Measurements from ENCODE around the gene NMBR.
A peak's percentile ranks its signal among the peaks of the same experiment; 100 is the strongest.
"Not testable (repeated sequence)": the region's sequence is repeated elsewhere in the genome, so short reads cannot be mapped to it uniquely, and the experiment has no call there.

The NMBR gene

DNA sequence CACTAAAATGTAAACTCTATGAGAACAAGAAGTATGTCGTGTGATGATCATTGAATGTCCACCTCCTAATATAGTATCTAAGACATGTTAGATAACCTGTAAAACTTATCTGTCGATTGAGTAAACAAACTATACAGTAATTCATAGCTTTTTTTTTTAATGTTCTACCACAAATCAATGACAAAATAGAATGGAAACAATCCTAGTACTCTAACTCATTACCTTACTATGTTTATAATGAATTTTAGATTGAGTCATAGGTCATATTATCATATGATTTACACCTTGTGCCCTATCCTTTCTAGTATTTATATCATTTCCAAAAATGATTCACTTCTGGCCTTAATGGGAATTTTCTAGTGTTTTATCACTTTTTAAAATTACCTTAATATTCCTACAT lies 6.3 kb upstream of the NMBR start:
- DNase-seq: no peak

DNA sequence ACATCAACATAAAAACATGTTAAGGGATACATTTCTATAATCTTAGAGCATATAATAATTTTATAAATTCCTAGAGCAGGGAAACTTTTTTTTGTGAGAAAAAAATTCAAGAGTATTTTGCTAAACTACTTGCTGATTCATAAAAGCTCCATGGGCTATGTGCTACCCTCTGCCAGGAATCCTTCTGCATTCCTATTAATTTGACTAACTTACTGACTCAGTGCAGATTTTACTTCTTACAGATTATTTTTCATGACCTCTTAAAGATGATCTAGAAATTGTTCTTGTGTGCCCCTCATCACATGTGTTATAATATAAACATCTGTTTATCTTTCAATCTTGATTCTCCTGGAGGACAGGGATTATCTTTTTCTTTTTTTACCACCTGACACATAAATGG lies 5.8 kb upstream of the NMBR start:
- DNase-seq: peak; percentile 14

DNA sequence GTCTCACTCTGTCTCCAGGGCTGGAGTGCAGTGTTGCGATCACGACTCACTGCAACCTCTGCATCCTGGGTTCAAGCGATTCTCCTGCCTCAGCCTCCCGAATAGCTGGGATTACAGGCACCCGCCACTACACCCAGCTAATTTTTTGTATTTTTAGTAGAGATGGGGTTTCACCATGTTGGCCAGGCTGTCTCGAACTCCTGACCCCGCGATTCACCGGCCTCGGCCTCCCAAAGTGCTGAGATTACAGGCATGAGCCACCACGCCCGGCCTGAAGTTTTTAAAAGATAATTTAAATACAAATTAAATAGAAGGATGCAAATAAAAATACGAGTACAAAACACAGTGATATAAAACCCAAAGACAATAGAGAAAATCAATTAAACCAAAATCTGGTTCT lies 5.4 kb downstream of the NMBR start:
- not testable (repeated sequence) for DNase-seq

DNA sequence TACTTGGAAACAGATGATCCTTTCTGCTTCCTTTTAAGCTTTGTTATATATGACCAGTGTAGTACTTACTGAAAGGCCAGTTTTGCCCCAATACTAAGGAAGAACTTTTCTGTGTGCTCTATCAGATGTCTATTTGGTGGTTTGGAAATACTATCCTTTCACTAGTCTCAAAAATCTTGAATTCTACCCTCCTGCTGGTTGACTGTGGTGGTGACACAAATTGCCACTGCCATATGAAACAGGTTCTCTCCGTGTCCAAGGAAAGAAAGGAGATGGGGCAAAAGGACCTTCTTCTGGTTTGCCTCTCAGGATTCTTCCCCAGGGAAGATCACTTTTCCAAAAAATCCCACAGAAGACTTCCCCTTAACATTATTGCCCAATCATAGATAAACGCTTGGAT lies 8.0 kb downstream of the NMBR start:
- no peak for DNase-seq

DNA sequence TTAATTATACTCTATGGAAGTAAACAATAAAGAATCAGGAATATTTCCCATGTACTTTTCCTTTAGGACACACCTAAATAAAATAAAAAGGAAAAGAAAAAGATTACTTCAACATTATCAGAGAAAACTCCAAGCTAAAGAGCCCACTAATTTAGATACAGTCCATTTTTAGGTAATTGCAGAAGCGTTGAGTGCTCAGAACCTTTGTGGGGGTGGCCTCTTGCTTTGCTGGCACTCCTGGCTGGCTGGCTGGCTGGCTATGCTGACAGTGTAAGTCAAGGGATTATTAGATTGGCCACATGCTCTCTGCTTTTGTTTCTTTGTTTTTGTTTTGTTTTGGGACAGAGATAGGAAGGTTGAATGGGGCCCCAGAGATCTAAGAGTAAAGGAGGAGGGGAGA lies 14.3 kb downstream of the NMBR start, which contains the start of gene GJE1:
GJE1 (plus strand) TSS at position 301 of the 400 bp plus-strand sequence. CDS start 234 bp downstream, outside the sequence.
- no peak for DNase-seq

DNA sequence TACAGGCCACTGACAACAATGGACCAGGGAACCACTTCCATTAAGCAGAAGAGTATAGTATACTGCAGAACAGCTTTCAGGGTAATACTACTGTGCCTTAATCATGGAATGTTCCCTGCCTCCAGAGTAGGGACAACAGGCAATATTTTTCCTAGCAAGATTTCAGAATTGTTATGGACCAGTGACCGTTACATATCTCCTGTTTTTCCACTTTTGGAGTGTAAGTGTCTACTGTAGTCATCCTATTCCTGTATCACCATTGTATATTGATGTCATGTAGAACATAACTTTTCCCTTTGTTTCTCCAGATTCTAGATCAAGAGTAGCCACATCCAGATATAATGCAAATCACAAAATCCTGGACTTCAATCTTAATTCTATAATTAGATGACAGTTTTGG lies 16.1 kb downstream of the NMBR start:
- DNase-seq: no peak

DNA sequence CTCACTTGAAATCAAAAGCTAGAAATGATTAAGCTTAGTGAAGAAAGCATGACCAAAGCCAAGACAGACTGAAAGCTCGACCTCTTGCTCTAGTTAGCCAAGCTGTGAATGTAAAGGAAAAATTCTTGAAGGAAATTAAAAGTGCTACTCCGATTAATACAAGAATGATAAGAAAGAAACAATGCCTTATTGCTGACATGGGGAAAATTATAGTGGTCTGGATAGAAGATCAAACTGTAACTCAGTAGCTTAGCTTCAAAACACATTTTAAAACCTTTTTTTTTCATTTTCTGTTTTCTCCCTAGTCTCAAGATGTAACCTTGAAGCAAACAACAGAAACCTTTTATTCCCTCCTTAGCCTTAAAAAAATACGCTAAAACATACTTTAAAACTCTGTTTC lies 25.6 kb downstream of the NMBR start:
- DNase-seq: no peak

DNA sequence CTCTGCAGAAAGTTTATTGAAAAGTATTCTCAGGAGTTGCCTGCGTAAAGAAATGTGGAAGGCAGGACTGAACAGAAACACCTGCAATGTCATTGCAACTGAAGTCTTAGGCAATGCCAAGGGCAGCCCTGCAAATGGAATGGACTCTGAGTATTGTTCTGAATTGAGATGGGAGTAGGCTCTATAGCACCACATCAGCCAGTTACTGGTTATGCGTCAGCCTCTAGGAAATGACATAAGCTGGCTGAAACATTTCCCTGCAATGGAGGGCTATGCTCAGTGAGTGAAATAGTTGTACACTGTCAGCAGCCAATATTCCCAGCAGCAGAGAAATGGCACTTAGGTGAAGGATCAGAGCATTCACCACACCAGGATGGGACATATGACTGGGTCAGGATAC lies 28.0 kb downstream of the NMBR start:
- no peak for DNase-seq

DNA sequence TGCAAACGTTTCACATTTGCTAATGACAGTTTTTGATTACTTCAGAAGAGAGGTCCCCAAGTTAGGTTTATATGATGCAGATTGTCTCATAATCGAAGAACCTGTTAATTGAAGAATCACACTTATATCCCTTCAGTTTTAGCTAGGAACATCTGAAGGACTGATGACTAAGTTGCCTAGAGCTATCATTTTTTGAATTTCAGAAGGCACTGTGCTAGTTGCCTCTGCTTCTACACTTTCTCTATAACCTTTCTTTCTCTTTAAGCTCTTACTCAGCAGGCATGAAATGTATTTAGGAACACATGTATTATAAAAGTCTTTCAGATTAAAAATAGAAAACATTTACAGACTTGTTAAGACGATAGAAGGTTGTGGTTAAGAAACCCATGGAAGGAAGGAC lies 28.6 kb downstream of the NMBR start:
- DNase-seq: no peak

DNA sequence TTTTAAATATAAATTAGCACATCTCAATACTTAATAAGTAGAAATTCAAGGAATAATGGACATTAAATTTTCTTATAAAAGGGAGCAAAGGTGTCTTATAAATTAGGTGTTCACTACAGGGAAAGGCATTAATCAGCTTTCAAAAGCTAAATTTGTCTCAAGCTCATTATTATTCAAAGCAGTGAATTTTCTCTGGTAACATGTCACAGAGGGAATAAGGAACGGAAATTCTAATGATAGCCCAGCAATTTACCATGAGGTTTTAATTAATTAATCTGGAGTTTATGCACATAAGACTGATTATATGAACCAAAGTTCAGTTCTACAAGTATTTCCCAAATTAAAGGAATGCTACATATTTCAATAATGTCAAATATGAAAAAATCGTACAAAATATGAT lies 29.6 kb downstream of the NMBR start:
- no peak for DNase-seq

DNA sequence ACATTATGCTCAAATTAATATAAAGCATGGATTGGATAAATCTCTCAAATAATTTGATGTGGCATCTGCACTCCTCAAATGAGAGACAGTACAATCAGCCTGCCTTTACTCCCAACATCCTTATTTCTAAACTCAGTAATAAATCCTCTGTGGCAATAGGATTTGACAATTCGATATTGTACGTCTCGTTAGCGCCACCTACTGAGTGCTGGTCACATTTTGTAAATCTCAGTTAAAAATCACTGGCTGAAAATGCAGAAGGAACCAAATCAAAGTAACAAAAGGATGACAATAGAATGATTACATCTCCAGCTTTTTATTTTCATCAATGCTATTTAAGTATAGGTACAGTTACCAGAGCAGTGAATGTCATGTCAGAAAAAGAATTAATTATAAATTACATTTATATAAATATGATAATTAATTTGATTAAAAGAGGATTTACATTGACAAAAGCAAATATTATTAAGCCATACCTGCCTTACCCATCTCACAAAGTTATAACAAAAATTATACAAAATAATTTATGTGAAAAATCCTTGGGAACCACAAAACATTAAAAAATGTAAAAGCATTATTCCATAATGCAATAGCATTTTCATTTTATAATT lies 34.4 kb downstream of the NMBR start:
- DNase-seq: peak; percentile 80

DNA sequence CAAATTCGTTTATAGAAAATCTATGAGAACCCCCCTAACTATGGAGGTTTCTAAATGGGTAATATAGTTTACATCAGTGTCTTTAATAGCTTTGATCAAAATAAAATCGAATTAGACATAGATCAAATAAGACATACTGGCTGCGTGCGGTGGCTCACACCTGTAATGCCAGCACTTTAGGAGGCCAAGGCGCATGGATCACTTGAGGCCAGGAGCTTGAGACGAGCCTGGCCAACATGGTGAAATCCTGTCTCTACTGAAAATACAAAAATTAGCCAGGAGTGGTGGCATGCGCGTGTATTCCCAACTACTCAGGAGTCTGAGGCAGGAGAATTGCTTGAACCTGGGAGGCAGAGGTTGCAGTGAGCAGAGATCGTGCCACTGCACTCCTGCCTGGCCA lies 36.1 kb downstream of the NMBR start:
- not testable (repeated sequence) for DNase-seq

DNA sequence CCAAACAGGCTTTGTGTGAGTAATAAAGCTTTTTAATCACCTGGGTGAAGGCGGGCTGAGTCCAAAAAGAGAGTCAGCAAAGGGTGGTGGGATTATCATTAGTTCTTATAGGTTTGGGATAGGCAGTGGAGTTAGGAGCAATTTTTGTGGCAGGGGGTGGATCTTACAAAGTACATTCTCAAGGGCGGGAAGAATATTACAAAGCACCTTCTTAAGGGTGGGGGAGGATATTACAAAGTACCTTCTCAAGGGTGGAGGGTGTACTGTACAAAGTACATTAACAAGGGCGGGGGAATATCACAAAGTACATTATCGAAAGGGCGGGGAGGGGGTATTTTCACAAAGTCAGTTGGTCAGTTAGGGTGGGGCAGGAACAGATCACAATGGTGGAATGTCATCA lies 42.1 kb downstream of the NMBR start:
- DNase-seq: not testable (repeated sequence)

DNA sequence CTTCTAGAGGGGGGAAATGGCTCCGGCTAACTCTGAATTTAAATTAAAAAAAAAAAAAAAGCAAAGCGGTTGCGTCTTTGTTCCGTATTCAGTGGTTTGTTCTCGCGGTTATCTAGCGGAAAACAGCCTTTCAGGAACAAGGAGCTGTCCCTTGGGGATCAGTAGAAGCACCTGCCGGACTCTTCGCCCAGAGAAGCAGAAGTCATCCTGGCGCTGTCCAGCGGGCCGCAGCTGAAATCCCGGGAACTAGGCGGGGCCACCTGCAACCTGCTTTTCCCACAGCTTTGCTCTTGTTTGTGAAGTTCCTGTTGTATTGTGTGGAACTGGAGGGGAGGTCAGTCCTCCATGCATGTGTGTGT lies 58.1 kb downstream of the NMBR start:
- peak; percentile 49 for DNase-seq

DNA sequence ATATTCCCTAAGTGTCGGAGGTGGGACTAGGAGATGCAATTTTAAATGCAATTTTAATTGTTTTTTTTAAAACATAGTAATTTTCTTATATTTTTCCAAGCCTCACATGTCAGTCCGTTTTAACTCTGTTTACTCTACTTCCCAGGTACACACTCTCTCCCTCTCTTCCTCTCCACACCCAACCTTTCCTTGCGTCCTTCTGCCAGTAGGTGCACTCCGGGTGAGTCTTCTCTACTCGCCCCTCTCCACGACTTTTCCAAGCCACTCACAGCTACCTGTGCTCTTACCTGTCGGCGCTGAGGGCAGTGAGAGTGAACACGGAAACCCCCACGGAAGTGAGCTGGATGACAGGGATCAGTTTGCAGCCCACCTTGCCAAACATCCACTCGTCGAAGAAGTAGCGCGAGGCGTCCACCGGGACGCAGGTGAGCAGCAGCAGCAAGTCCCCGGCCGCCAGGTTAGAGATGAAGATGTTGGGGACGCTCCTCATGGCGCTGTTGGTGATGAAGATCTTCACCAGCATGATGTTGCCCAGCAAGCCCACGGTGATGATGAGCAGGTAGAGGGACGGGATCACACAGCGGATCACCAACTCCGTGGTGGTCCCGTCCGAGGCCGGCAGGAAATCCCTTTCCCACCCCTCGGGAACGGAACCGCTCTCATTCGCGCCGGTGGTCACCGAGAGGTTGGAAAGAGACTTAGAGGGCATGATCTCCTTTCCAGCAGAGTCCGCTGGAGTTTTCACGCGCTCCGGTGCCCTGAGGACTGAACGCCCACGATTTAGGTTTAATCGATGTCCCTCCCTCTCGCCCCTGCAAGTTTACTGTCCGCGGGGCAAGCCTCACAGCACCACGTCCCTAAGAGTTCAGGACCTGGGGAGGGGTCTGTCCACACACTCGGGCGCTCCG lies 58.7 kb downstream of the NMBR start:
- DNase-seq: peak; percentile 70

DNA sequence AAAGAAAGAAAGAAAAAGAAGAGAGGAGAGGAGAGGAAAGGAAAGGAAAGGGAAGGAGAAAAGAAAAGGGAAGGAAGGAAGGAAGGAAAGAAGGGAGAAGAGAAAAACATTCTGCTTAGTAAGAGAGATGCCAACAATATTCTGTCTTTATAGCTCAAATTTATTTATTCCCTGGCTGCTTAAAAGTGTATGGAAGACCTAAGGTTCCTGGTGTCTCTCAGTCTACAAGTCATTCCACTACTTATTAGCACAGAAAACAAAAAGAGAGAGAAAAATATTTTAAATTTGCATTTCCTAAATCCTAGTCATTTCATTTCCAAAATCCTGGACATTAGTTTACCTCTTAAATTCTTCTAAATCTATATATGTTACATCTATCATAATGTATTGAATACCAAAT lies 67.8 kb downstream of the NMBR start:
- no peak for DNase-seq

DNA sequence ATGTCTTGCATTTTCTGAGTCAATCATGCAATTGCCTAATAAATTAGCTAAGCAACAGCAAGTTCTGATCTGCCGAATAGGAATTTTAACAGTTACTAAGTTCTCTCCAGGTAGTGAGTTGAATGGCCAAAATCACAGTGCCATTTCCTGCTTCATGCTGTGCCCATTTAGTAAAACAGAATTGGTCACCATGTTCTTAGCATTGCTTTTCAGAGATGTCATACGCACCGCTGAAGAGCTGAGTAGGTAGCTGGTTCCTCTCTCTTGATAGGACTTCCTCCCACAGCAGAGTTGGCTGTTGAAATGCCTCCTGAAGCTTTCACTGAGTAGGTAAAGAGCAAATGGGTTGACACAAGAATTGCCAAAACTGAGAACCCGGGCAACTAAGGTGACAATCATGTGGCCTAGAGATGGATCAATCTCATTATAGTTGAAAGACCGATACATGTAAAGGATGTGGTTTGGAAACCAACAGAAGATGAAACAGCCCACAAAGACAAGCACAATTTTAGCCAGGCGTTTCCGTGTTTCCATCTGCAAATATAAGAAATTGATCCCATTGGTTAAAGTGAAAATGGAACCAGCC lies 71.3 kb downstream of the NMBR start:
- DNase-seq: no peak

DNA sequence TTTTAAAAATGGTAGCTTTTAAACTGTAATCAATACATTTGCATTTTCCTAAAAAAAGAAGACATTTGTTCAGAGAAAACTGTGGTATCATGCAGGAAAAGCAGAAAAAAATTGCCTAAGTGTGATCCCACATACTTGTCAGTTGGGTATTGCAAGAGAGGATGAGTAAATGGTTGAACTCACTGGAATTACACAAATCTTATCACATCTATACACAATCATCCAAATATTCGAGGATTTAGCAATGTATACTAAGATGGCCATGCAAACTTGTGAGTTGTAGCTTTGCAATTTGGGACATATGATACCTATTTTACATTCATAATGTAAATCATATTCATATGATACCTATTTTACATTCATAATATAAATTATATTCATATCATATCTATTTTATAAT lies 72.4 kb downstream of the NMBR start:
- no peak for DNase-seq

DNA sequence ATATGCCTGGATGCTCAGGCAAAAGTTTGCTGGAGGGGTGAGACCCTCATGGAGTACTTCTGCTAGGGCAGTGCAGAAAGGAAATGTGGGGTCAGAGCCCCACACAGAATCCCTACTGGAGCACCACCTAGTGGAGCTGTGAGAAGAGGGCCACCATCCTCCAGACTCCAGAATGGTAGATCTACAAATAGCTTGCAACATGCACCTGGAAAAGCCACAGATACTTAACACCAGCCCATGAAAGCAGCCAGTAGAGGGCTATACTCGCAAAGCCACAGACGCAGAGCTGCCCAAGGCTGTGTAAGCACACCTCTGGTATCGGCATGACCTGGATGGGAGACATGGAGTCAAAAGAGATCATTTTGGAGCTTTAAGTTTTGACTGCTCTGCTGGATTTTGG lies 74.9 kb downstream of the NMBR start:
- no peak for DNase-seq

DNA sequence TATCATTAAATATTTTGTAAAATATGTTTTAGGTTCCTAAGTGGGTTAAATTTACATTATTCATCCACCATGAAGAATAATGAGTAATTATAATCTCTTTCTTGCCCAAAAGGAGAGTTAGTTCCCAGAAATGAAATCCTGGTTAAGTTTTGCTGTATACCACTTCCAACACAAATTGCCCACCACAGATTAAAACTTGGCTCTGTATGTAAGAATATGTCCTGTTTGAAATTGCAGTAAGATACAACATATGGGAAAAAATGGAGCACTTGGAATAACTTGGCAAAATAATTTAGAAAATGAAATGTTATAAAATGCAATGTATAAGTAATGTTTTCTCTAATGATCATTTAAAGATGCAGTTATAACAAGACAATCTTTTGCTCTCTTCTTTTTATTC lies 78.5 kb downstream of the NMBR start:
- DNase-seq: no peak

DNA sequence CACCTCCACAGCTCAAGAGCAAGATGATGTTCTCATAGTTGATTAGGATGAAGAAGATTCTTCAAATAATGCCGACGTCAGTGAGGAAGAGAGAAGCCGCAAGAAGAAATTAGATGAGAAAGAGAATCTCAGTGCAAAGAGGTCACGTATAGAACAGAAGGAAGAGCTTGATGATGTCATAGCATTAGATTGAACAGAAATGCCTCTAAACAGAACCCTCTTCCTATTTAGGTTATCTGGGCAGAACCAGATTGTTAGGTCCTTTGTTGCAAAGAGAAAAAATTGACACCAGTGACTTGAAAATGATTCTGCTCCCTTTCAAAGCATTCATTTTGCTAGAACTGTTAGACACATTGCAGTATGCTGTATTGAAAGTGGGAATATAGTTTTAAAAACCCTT lies 84.1 kb downstream of the NMBR start:
- not testable (repeated sequence) for DNase-seq

DNA sequence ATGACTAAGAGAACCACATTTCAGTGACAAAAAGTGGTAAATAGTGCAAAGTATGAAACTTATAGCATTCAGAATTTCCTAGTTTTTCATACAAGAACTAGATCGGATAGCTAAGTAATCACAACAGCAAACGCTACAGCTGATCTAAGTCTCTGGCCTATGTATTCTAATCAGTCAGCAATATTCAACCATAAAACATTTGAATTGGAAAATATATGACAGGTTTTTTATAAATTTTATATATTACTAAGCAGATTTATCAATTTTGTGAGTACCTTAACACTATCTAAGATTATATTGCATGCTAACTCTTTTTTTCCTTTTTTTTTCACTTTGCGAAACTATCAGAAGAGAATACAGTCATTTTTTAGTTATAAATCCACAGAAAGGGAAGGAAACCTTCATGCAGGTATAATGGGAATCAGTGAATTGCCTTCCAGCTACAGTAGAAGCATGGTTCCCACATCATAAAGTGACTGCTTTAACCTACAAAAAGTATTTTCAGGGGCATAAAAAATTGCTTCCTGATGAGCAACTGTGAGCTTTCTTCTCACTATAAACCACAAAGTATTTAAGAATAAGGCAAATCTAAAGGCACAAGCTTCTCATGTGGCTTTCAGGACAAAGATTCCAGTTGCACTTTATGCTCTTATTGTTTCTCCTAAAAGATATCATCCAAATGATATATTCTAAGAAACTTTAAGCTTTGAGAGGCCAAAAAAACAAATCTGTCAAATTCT lies 88.2 kb downstream of the NMBR start:
- DNase-seq: no peak

DNA sequence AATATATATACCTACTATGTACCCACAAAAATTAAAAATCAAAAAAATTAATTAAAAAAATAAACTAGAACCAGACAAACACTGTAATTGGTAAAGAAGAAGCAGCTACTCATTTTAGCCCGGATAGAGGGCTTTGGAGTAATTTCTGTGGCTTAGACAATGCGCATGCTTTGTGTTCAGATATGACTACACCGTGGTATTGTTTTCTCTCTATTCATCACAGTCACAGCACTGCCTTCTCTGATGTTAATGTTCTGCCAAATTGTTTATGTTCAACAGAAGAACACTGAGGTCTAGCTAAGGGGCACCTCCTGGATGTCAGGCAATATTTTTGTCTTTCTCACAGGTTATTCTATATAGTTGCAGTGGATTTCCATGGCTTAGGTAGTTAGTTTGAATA lies 91.7 kb downstream of the NMBR start:
- no peak for DNase-seq

DNA sequence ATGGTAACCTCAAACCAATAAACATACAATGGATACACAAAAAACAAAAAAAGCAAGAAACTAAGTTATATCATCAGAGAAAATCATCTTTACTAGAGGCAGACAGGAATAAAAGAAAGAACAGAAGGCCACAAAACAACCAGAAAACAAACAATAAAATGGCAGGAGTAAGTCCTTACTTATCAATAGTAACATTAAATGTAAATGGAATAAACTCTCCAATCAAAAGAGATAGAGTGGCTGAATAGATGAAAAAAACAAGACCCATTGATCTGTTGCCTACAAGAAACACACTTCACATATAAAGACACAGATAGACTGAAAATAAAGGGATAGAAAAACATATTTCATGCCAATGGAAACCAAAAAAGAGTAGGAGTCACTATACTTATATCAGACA lies 95.5 kb downstream of the NMBR start:
- DNase-seq: no peak
